H1 (cell line): ENCODE results near the gene RUNX1. TPM values are rescaled to one million over a fixed set of nuclear protein-coding genes. Genes with fewer than 3 reads are reported as not detected.

Source experiments
- CTCF ChIA-PET: fragments of 300-600 bp; sonication (Branson Sonifier 250); formaldehyde crosslinking; loops from one replicate; lab custom pipeline; 2021; ENCODE audit not compliant: partially characterized antibody; lab: Charles Lee
- POLR2A ChIA-PET: fragments of 300-600 bp; sonication (Branson Sonifier 250); formaldehyde crosslinking; loops from one replicate; lab custom pipeline; 2021; ENCODE audit warnings: inconsistent platforms; ENCODE audit not compliant: partially characterized antibody; lab: Charles Lee
- DNase-seq, 2 experiments: peaks; one replicate each; pipeline versions ENCODE4 v3.0.0 to v3.0.0-alpha.2; 2010 to 2022; ENCODE audit warnings: low spot score in 2 of 2, low read depth in 1 of 2, mixed read lengths in 1 of 2
- FAIRE-seq: peaks from 2 replicates; lab custom pipeline; 2011; peaks lifted over from hg19 to GRCh38; lab: Jason Lieb, UNC
- H2AFZ ChIP-seq: 2 replicates; pipeline ENCODE4 v1.8.1; 2012; ENCODE audit warnings: low read length, inconsistent platforms
- H2AK5ac ChIP-seq: 2 replicates; pipeline ENCODE4 v1.6.1; 2013; ENCODE audit warnings: low read depth, low read length
- H2BK120ac ChIP-seq: replicated peaks from 2 replicates; pipeline ENCODE3; 2013; ENCODE audit warnings: low read depth, low read length, inconsistent platforms
- H2BK12ac ChIP-seq: 2 replicates; pipeline ENCODE4 v1.6.1; 2013; ENCODE audit warnings: low read depth, low read length
- H2BK15ac ChIP-seq: 2 replicates; pipeline ENCODE4 v1.6.1; 2013; ENCODE audit warnings: low read length
- H2BK20ac ChIP-seq: 2 replicates; pipeline ENCODE4 v1.6.1; 2013; ENCODE audit warnings: low read length
- H2BK5ac ChIP-seq: 2 replicates; pipeline ENCODE4 v1.6.1; 2013; ENCODE audit warnings: low read depth, low read length
- H3K14ac ChIP-seq: 2 replicates; pipeline ENCODE4 v1.6.1; 2013; ENCODE audit warnings: inconsistent platforms; ENCODE audit not compliant: insufficient read length
- H3K18ac ChIP-seq: 2 replicates; pipeline ENCODE4 v1.6.1; 2013; ENCODE audit warnings: low read length; ENCODE audit errors: extremely low read depth
- H3K23ac ChIP-seq: 2 replicates; pipeline ENCODE4 v1.6.1; 2013; ENCODE audit warnings: inconsistent platforms; ENCODE audit not compliant: insufficient read length
- H3K23me2 ChIP-seq: 2 replicates; pipeline ENCODE4 v1.6.1; 2013; ENCODE audit warnings: low read depth, low read length
- H3K27ac ChIP-seq: 2 replicates; pipeline ENCODE4 v1.6.1; 2011; ENCODE audit warnings: low read depth, low read length, inconsistent platforms
- H3K27me3 ChIP-seq, 4 experiments: replicated peaks in 1 of 4; 1 replicate in 1 of 4; 2 replicates in 3 of 4; pipeline versions ENCODE4 v1.6.1 to v1.8.1; 2011 to 2013; ENCODE audit warnings: low read length in 3 of 4, mild to moderate bottlenecking in 3 of 4, inconsistent platforms in 2 of 4, mixed read lengths in 2 of 4, moderate library complexity in 1 of 4; ENCODE audit not compliant: control insufficient read depth in 3 of 4, insufficient read depth in 3 of 4; ENCODE audit errors: extremely low read depth in 1 of 4
- H3K36me3 ChIP-seq, 4 experiments: 2 replicates each; pipeline versions ENCODE4 v1.6.1 to v1.8.1; 2011 to 2013; ENCODE audit warnings: mild to moderate bottlenecking in 4 of 4, low read length in 3 of 4, moderate library complexity in 2 of 4, control low read depth in 1 of 4, inconsistent platforms in 1 of 4; ENCODE audit not compliant: insufficient read depth in 4 of 4, control insufficient read depth in 2 of 4
- H3K4ac ChIP-seq: replicated peaks from 2 replicates; pipeline ENCODE3; 2013; ENCODE audit warnings: low read length, low read depth, mixed read lengths, inconsistent platforms; ENCODE audit not compliant: insufficient read length
- H3K4me1 ChIP-seq, 4 experiments: replicated peaks in 1 of 4; 1 replicate in 1 of 4; 2 replicates in 3 of 4; pipeline versions ENCODE4 v1.6.1 to v1.8.1; 2011 to 2013; ENCODE audit warnings: low read length in 3 of 4, inconsistent platforms in 2 of 4, mixed read lengths in 1 of 4; ENCODE audit not compliant: insufficient read depth in 4 of 4, control insufficient read depth in 3 of 4
- H3K4me2 ChIP-seq, 2 experiments: 2 replicates each; pipeline versions ENCODE4 v1.6.1 to v1.8.1; 2011 to 2013; ENCODE audit warnings: low read depth in 2 of 2, low read length in 2 of 2, control low read depth in 1 of 2, inconsistent platforms in 1 of 2, mild to moderate bottlenecking in 1 of 2; ENCODE audit not compliant: insufficient read depth in 1 of 2
- H3K4me3 ChIP-seq, 4 experiments: fragments of 200-600, 300-600 bp in 1 of 4; sonication (generic), shearing (Covaris generic), sonication (Bioruptor Twin) in 1 of 4; 2 replicates each; pipeline versions ENCODE4 v1.5.1 to v1.8.1; 2011 to 2016; ENCODE audit warnings: low read length in 4 of 4, low read depth in 3 of 4, control low read depth in 2 of 4, inconsistent platforms in 2 of 4, mild to moderate bottlenecking in 2 of 4, mixed read lengths in 1 of 4, moderate library complexity in 1 of 4; ENCODE audit not compliant: insufficient read depth in 2 of 4; ENCODE audit errors: extremely low read depth in 1 of 4
- H3K56ac ChIP-seq: replicated peaks from 2 replicates; pipeline ENCODE3; 2013; ENCODE audit warnings: low read depth, mild to moderate bottlenecking, mixed read lengths, low read length, inconsistent platforms; ENCODE audit not compliant: insufficient read length
- H3K79me1 ChIP-seq: 2 replicates; pipeline ENCODE4 v1.6.1; 2013; ENCODE audit warnings: low read depth, low read length, control low read depth
- H3K79me2 ChIP-seq, 2 experiments: 2 replicates each; pipeline versions ENCODE4 v1.6.1 to v1.8.1; 2012 to 2013; ENCODE audit warnings: low read length in 2 of 2, mild to moderate bottlenecking in 2 of 2, inconsistent platforms in 1 of 2; ENCODE audit not compliant: insufficient read depth in 2 of 2, control insufficient read depth in 1 of 2
- H3K9ac ChIP-seq, 4 experiments: replicated peaks in 1 of 4; 1 replicate in 1 of 4; 2 replicates in 3 of 4; pipeline versions ENCODE4 v1.6.1 to v1.8.1; 2011 to 2013; ENCODE audit warnings: low read depth in 3 of 4, low read length in 3 of 4, control low read depth in 2 of 4, mild to moderate bottlenecking in 2 of 4, moderate library complexity in 2 of 4, inconsistent platforms in 1 of 4; ENCODE audit errors: extremely low read depth in 1 of 4
- H3K9me3 ChIP-seq, 2 experiments: 2 replicates each; pipeline versions ENCODE4 v1.6.1 to v1.8.1; 2012 to 2013; ENCODE audit warnings: mild to moderate bottlenecking in 2 of 2, moderate library complexity in 2 of 2, control low read depth in 1 of 2, inconsistent platforms in 1 of 2, low read depth in 1 of 2, low read length in 1 of 2, mixed read lengths in 1 of 2; ENCODE audit not compliant: insufficient read depth in 2 of 2
- H4K20me1 ChIP-seq, 2 experiments: replicated peaks in 1 of 2; 2 replicates each; pipeline versions ENCODE3 to v1.8.1; 2011 to 2013; ENCODE audit warnings: inconsistent platforms in 2 of 2, low read length in 2 of 2, mild to moderate bottlenecking in 1 of 2; ENCODE audit not compliant: insufficient read depth in 2 of 2, control insufficient read depth in 1 of 2
- H4K5ac ChIP-seq: 2 replicates; pipeline ENCODE4 v1.6.1; 2013; ENCODE audit warnings: low read length, low read depth, mixed read lengths, inconsistent platforms; ENCODE audit not compliant: insufficient read length
- H4K8ac ChIP-seq: 2 replicates; pipeline ENCODE4 v1.8.0; 2013; ENCODE audit warnings: mild to moderate bottlenecking, moderate library complexity, low read length, inconsistent platforms; ENCODE audit not compliant: insufficient read depth; ENCODE audit errors: extremely low read depth
- H4K91ac ChIP-seq: replicated peaks from 2 replicates; pipeline ENCODE3; 2013; ENCODE audit warnings: low read length, mixed read lengths, inconsistent platforms; ENCODE audit not compliant: insufficient read length
- BACH1 ChIP-seq: IDR thresholded peaks from 2 replicates; pipeline ENCODE4 v1.6.1; 2012; ENCODE audit warnings: low read length, improper control_type of control experiment
- KDM1A ChIP-seq: fragments of 200-600, 300-600 bp; sonication (generic); IDR thresholded peaks from 2 replicates; pipeline ENCODE4 v1.7.1; 2016; ENCODE audit warnings: mild to moderate bottlenecking, low read length, borderline replicate concordance
- POLR2A ChIP-seq, 2 experiments: IDR thresholded peaks; 1 replicate in 1 of 2; 2 replicates in 1 of 2; pipeline ENCODE4 v1.6.1; 2011; ENCODE audit warnings: low read depth in 2 of 2, low read length in 2 of 2, mild to moderate bottlenecking in 2 of 2; ENCODE audit errors: control extremely low read depth in 1 of 2
- SIN3A ChIP-seq, 2 experiments: IDR thresholded peaks in 1 of 2; conservative IDR thresholded peaks in 1 of 2; 2 replicates each; pipeline ENCODE4 v1.6.1; 2011 to 2012; ENCODE audit warnings: low read length in 2 of 2, improper control_type of control experiment in 1 of 2, low read depth in 1 of 2, mild to moderate bottlenecking in 1 of 2
- SIRT6 ChIP-seq: IDR thresholded peaks from one replicate; pipeline ENCODE4 v1.7.1; 2012; ENCODE audit warnings: low read length, inconsistent platforms
- SP1 ChIP-seq: IDR thresholded peaks from 2 replicates; pipeline ENCODE4 v1.6.1; 2011; ENCODE audit warnings: low read depth, low read length
- TCF12 ChIP-seq: IDR thresholded peaks from 2 replicates; pipeline ENCODE4 v1.6.1; 2011; ENCODE audit warnings: low read depth, mild to moderate bottlenecking, low read length
- TEAD4 ChIP-seq: IDR thresholded peaks from 2 replicates; pipeline ENCODE4 v1.6.1; 2012; ENCODE audit warnings: low read depth, low read length, inconsistent platforms, mixed read lengths
- YY1 ChIP-seq: IDR thresholded peaks from 2 replicates; pipeline ENCODE4 v1.6.1; 2011; ENCODE audit warnings: low read depth, mild to moderate bottlenecking, low read length
- WGBS, 2 experiments: shearing (Covaris generic) in 1 of 2; methylation state at CpG; one replicate each; pipeline versions ENCODE4 v1.1.6 to v1.1.7; 2013 to 2015; ENCODE audit warnings: low lambda C conversion rate in 2 of 2, mixed read lengths in 2 of 2, inconsistent platforms in 1 of 2, low coverage in 1 of 2, missing lambda C conversion rate in 1 of 2; ENCODE audit not compliant: insufficient replicate concordance in 2 of 2, insufficient coverage in 1 of 2, insufficient read length in 1 of 2; ENCODE audit errors: extremely low coverage in 1 of 2, missing lambda C conversion rate in 1 of 2; 5-methylcytosine and 5-hydroxymethylcytosine counted together
- polyA plus RNA-seq, 7 experiments: library from polyadenylated mRNA; depleted of rRNA in 3 of 7; stranded (reverse) in 5 of 7; unstranded in 2 of 7; fragments of >200 nt in 5 of 7; fragments of 200-250 nt in 2 of 7; gene quantifications; 1 replicate in 5 of 7; 2 replicates in 1 of 7; 4 replicates in 1 of 7; pipeline versions ENCODE4 v1.2.1 to v1.2.3, GENCODE V29; 2011 to 2013; ENCODE audit warnings: missing spikeins in 2 of 7, mixed read lengths in 2 of 7
- total RNA-seq: library from RNA; stranded (reverse); fragmentation: NEBNext Ultra II Directional; extraction: Animal tissue kit (Norgen Biotek cat#: 25700); gene quantifications from 2 replicates; pipeline ENCODE4 v1.2.1, GENCODE V29; 2021
- TF ChIP-seq, protein P1 (sequence below): IDR thresholded peaks from 2 replicates; pipeline ENCODE4 v1.6.1; 2012; ENCODE audit warnings: inconsistent platforms
- TF ChIP-seq, protein P2 (sequence below): IDR thresholded peaks from 2 replicates; pipeline ENCODE4 v1.6.1; 2012; ENCODE audit warnings: low read length, inconsistent platforms

The RUNX1 gene
- total and polyA plus RNA-seq, 2 of the 8 experiments (the other 6 are each of a cell fraction or from before 2014, with no cell fraction given) = 0.20 to 0.60 TPM

GRCh38 chr21:34740198-34740597 is 308.9 kb downstream of the RUNX1 start:
- Histone ChIP-seq H3K27me3 (no peaks in the 10 kb centered on the region; a peak in 1 of 7 replicates), H3K4ac (no peak overlapping the region), H3K79me2 (no peaks in the 10 kb centered on the region), H3K23ac (no peak overlapping the region), H3K9me3 (no peaks in the 10 kb centered on the region), H3K79me1 (no peaks in the 10 kb centered on the region), H2BK5ac (no peak overlapping the region), H2BK120ac (no peak overlapping the region), H3K4me1 (no peaks in the 10 kb centered on the region), H3K4me3 (no peak overlapping the region), H4K8ac (no peak overlapping the region), H4K20me1 (peaks cover 0 to 4% of the 10 kb centered on the region in 2 experiments), H4K91ac (no peak overlapping the region), H3K56ac (peak overlapping the region; percentile 79), H3K36me3 (no peaks in the 10 kb centered on the region), H3K18ac (no peak overlapping the region), H3K27ac (no peak overlapping the region), H2BK20ac (no peak overlapping the region), H2BK12ac (no peak overlapping the region), H3K4me2 (no peak overlapping the region), H4K5ac (no peak overlapping the region), H3K9ac (no peak overlapping the region), H2BK15ac (no peak overlapping the region)
- DNase-seq = no peak
- CTCF ChIA-PET = no interaction called here
- 95 to 100% methylated on average over 1 of the region's 1 CpG for WGBS, 2 experiments
- TF ChIP-seq KDM1A (no peak), POLR2A (IDR thresholded peaks at IDR 0.05; ENCODE audit: control extremely low read depth in 1 of 2, low read depth in 2 of 2, low read length in 2 of 2) (no peak), TEAD4 (no peak), BACH1 (no peak), TCF12 (no peak), SP1 (no peak), SIRT6 (no peak), YY1 (no peak), SIN3A (conservative IDR thresholded peaks at IDR 0.05 in 1 of 2, IDR thresholded peaks at IDR 0.05 in 1 of 2; ENCODE audit: low read depth in 1 of 2, low read length in 2 of 2) (no peak)
- TF ChIP-seq, protein P1, sequence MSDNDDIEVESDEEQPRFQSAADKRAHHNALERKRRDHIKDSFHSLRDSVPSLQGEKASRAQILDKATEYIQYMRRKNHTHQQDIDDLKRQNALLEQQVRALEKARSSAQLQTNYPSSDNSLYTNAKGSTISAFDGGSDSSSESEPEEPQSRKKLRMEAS = no peak
- TF ChIP-seq, protein P2, sequence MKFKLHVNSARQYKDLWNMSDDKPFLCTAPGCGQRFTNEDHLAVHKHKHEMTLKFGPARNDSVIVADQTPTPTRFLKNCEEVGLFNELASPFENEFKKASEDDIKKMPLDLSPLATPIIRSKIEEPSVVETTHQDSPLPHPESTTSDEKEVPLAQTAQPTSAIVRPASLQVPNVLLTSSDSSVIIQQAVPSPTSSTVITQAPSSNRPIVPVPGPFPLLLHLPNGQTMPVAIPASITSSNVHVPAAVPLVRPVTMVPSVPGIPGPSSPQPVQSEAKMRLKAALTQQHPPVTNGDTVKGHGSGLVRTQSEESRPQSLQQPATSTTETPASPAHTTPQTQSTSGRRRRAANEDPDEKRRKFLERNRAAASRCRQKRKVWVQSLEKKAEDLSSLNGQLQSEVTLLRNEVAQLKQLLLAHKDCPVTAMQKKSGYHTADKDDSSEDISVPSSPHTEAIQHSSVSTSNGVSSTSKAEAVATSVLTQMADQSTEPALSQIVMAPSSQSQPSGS = no peak
- TF ChIP-seq, all 59 proteins: peak for 0
- POLR2A ChIA-PET = no interaction called here
- Histone ChIP-seq H3K23me2 (peaks cover 5% of the 10 kb centered on the region; the same call in 1 of the 2 replicates), H3K14ac (no peak overlapping the region), H2AK5ac (no peak overlapping the region), H2AFZ (no peak overlapping the region)
- FAIRE-seq = no peak
